Astrocyte (in vitro differentiated cells and primary cell): ENCODE data around the gene DACT1.

Experiments used
- CTCF ChIP-seq: IDR thresholded peaks from 2 replicates; pipeline ENCODE4 v1.5.1; 2011; ENCODE audit warnings: low read depth, mild to moderate bottlenecking, inconsistent platforms, low read length, moderate library complexity; ENCODE audit not compliant: insufficient read depth
- EZH2 ChIP-seq: IDR thresholded peaks from 2 replicates; pipeline ENCODE4 v1.6.1; 2012; ENCODE audit warnings: mild to moderate bottlenecking, low read length, inconsistent platforms; ENCODE audit not compliant: insufficient read depth

- TF ChIP-seq CTCF (no peak), EZH2 (no peak)
Measured at GRCh38 chr14:58640959-58641358, 3.2 kb downstream of the DACT1 start.
